Fibroblast of lung (primary cell): ENCODE measurements around the gene IGF2R. TPM values are rescaled to one million over a fixed set of nuclear protein-coding genes. Genes with fewer than 3 reads are reported as not detected.

ENCODE experiments used
- DNase-seq, 2 donors: peaks; one replicate each; pipeline versions ENCODE4 v3.0.0 to v3.0.0-alpha.2; 2010; ENCODE audit warnings: low read depth in 2 of 2
- H2AFZ ChIP-seq: 2 replicates; pipeline ENCODE4 v1.5.1; 2012; ENCODE audit warnings: low read length, control low read depth, inconsistent platforms
- H3K27ac ChIP-seq: 2 replicates; pipeline ENCODE4 v1.5.1; 2011; ENCODE audit warnings: low read length, control low read depth; ENCODE audit not compliant: insufficient read depth
- H3K27me3 ChIP-seq: 2 replicates; pipeline ENCODE4 v1.5.1; 2011; ENCODE audit warnings: mild to moderate bottlenecking, low read length; ENCODE audit not compliant: control insufficient read depth, insufficient read depth
- H3K36me3 ChIP-seq: 2 replicates; pipeline ENCODE4 v1.5.1; 2011; ENCODE audit warnings: low read length; ENCODE audit not compliant: control insufficient read depth, insufficient read depth
- H3K4me1 ChIP-seq: 2 replicates; pipeline ENCODE4 v1.5.1; 2011; ENCODE audit warnings: low read length; ENCODE audit not compliant: control insufficient read depth, insufficient read depth; ENCODE audit errors: extremely low read depth
- H3K4me2 ChIP-seq: 2 replicates; pipeline ENCODE4 v1.5.1; 2011; ENCODE audit warnings: low read length, control low read depth; ENCODE audit not compliant: insufficient read depth; ENCODE audit errors: extremely low read depth
- H3K4me3 ChIP-seq, 4 experiments: fragments of 200-600 bp in 1 of 4; sonication (generic) in 1 of 4; replicated peaks in 1 of 4; 2 replicates each; pipeline ENCODE4 v1.5.1; 2011 to 2016; ENCODE audit warnings: low read length in 4 of 4, low read depth in 3 of 4, mild to moderate bottlenecking in 3 of 4, control low read depth in 2 of 4, inconsistent platforms in 1 of 4, mixed read lengths in 1 of 4; ENCODE audit not compliant: insufficient read depth in 1 of 4; ENCODE audit errors: control extremely low read depth in 1 of 4
- H3K79me2 ChIP-seq: 2 replicates; pipeline ENCODE4 v1.5.1; 2012; ENCODE audit warnings: mild to moderate bottlenecking, low read length, inconsistent platforms; ENCODE audit not compliant: control insufficient read depth, insufficient read depth
- H3K9ac ChIP-seq: 2 replicates; pipeline ENCODE4 v1.5.1; 2011; ENCODE audit warnings: mild to moderate bottlenecking, low read length, control low read depth; ENCODE audit not compliant: insufficient read depth
- H3K9me3 ChIP-seq: 2 replicates; pipeline ENCODE4 v1.5.1; 2012; ENCODE audit warnings: low read depth, low read length; ENCODE audit not compliant: control insufficient read depth, insufficient read depth
- H4K20me1 ChIP-seq: 2 replicates; pipeline ENCODE4 v1.5.1; 2011; ENCODE audit warnings: low read length; ENCODE audit not compliant: control insufficient read depth, insufficient read depth; ENCODE audit errors: extremely low read depth
- CTCF ChIP-seq, 2 donors: IDR thresholded peaks in 1 of 2; conservative IDR thresholded peaks in 1 of 2; 1 replicate in 1 of 2; 2 replicates in 1 of 2; pipeline ENCODE4 v1.5.1; 2011 to 2012; ENCODE audit warnings: low read length in 2 of 2, control low read depth in 1 of 2, inconsistent platforms in 1 of 2, low read depth in 1 of 2, mild to moderate bottlenecking in 1 of 2
- EZH2 ChIP-seq: IDR thresholded peaks from 2 replicates; pipeline ENCODE4 v1.5.1; 2012; ENCODE audit warnings: low read length, control low read depth, mild to moderate bottlenecking; ENCODE audit errors: missing control alignments
- polyA plus RNA-seq, 2 donors: library from polyadenylated mRNA; depleted of rRNA in 1 of 2; stranded (reverse) in 1 of 2; unstranded in 1 of 2; fragments of >200 nt; gene quantifications; 2 replicates each; pipeline ENCODE4 v1.2.1, GENCODE V29; 2011 to 2012; ENCODE audit warnings: missing spikeins in 1 of 2
- total RNA-seq: library from RNA; depleted of rRNA; stranded (reverse); fragments of >200 nt; gene quantifications from 2 replicates; pipeline ENCODE4 v1.2.1, GENCODE V29; 2014

IGF2R gene
- total and polyA plus RNA-seq, 2 donors (not counting 1 experiment from before 2014, with no cell fraction given) = 37.6 to 300 TPM

- H2AFZ ChIP-seq = no peak overlapping the region
- H3K4me2 ChIP-seq = no peak overlapping the region
- H3K4me3 ChIP-seq = no peak overlapping the region
- no peak for DNase-seq
- no peaks in the 10 kb centered on the region for H3K9me3 ChIP-seq
- H3K79me2 ChIP-seq = no peaks in the 10 kb centered on the region
- peaks cover 25% of the 10 kb centered on the region for H3K36me3 ChIP-seq
- TF ChIP-seq CTCF (conservative IDR thresholded peaks at IDR 0.05 in 1 of 2, IDR thresholded peaks at IDR 0.05 in 1 of 2; ENCODE audit: low read depth in 1 of 2, low read length in 2 of 2) = no peak
- TF ChIP-seq EZH2 = no peak
- H3K9ac ChIP-seq = no peak overlapping the region
- no peaks in the 10 kb centered on the region for H3K4me1 ChIP-seq
- H4K20me1 ChIP-seq = no peaks in the 10 kb centered on the region
- no peaks in the 10 kb centered on the region for H3K27me3 ChIP-seq
- H3K27ac ChIP-seq = no peak overlapping the region
Measured at GRCh38 chr6:160103825-160104100, 134.9 kb downstream of the IGF2R start.

- H3K36me3 ChIP-seq = peaks cover 27% of the 10 kb centered on the region
- H3K27me3 ChIP-seq = no peaks in the 10 kb centered on the region
- no peaks in the 10 kb centered on the region for H3K4me1 ChIP-seq
- H4K20me1 ChIP-seq = no peaks in the 10 kb centered on the region
- no peak overlapping the region for H3K4me2 ChIP-seq
- DNase-seq = no peak
- TF ChIP-seq CTCF (conservative IDR thresholded peaks at IDR 0.05 in 1 of 2, IDR thresholded peaks at IDR 0.05 in 1 of 2; ENCODE audit: low read depth in 1 of 2, low read length in 2 of 2) = no peak
- no peak for TF ChIP-seq EZH2
- no peak overlapping the region for H2AFZ ChIP-seq
- H3K27ac ChIP-seq = no peak overlapping the region
- H3K9me3 ChIP-seq = no peaks in the 10 kb centered on the region
- no peak overlapping the region for H3K9ac ChIP-seq
- no peaks in the 10 kb centered on the region for H3K79me2 ChIP-seq
- no peak overlapping the region for H3K4me3 ChIP-seq
Measured at GRCh38 chr6:160104821-160105517, 136.1 kb downstream of the IGF2R start.

- H3K36me3 ChIP-seq = peaks cover 27% of the 10 kb centered on the region
- no peak for DNase-seq
Measured at GRCh38 chr6:160106010-160106409, 137.1 kb downstream of the IGF2R start.

More at GRCh38 chr6:160106010-160106409, 137.1 kb downstream of the IGF2R start:
- Histone ChIP-seq H4K20me1 (no peaks in the 10 kb centered on the region), H3K79me2 (no peaks in the 10 kb centered on the region), H3K9ac (no peak overlapping the region), H3K27me3 (no peaks in the 10 kb centered on the region), H3K4me3 (no peak overlapping the region), H3K27ac (no peak overlapping the region), H3K4me2 (no peak overlapping the region), H2AFZ (no peak overlapping the region), H3K9me3 (no peaks in the 10 kb centered on the region), H3K4me1 (no peaks in the 10 kb centered on the region)
- TF ChIP-seq CTCF (conservative IDR thresholded peaks at IDR 0.05 in 1 of 2, IDR thresholded peaks at IDR 0.05 in 1 of 2; ENCODE audit: low read depth in 1 of 2, low read length in 2 of 2) = no peak
- no peak for TF ChIP-seq EZH2
